Upper lobe of left lung (tissue), 6 donors: ENCODE measurements around the gene VKORC1. TPM values are rescaled to one million over a fixed set of nuclear protein-coding genes. Genes with fewer than 3 reads are reported as not detected.
A peak's percentile ranks its signal among the peaks of the same experiment; 100 is the strongest.

Source experiments
- ATAC-seq, 2 donors: fragments of 200-7000 bp; cut with Tn5 transposase; one replicate each; pipeline ENCODE4 v1.9.1; 2022; ENCODE audit warnings: mild to moderate bottlenecking in 2 of 2, moderate library complexity in 2 of 2; ENCODE audit not compliant: low FRiP score in 2 of 2
- DNase-seq, 2 donors: peaks; one replicate each; pipeline ENCODE4 v3.0.0-alpha.2; 2019 to 2020
- H3K27ac ChIP-seq, 4 donors: fragments of 200-600 bp; sonication (generic); one replicate each; pipeline ENCODE4 v1.5.1; 2016 to 2019
- H3K27me3 ChIP-seq, 4 donors: fragments of 200-600 bp; sonication (generic); one replicate each; pipeline ENCODE4 v1.5.1; 2017 to 2019
- H3K36me3 ChIP-seq, 4 donors: fragments of 200-600 bp; sonication (generic); one replicate each; pipeline ENCODE4 v1.5.1; 2016 to 2019
- H3K4me1 ChIP-seq, 4 donors: fragments of 200-600 bp; sonication (generic); one replicate each; pipeline ENCODE4 v1.5.1; 2018 to 2019
- H3K4me3 ChIP-seq, 4 donors: fragments of 200-600 bp; sonication (generic); one replicate each; pipeline ENCODE4 v1.5.1; 2017 to 2019; ENCODE audit warnings: mild to moderate bottlenecking in 2 of 4, moderate library complexity in 1 of 4
- H3K9me3 ChIP-seq, 4 donors: fragments of 200-600 bp; sonication (generic); one replicate each; pipeline ENCODE4 v1.5.1; 2018 to 2019
- EP300 ChIP-seq, 4 donors: sonication (generic); formaldehyde crosslinking; IDR thresholded peaks; one replicate each; pipeline ENCODE4 v1.5.1; 2017; ENCODE audit warnings: antibody characterized with exemption in 4 of 4, control low read depth in 2 of 4
- POLR2A ChIP-seq, 4 donors: fragments of 450-650 bp; IDR thresholded peaks; one replicate each; pipeline ENCODE4 v1.5.1; 2016 to 2017; ENCODE audit warnings: antibody characterized with exemption in 4 of 4, mild to moderate bottlenecking in 2 of 4
- POLR2AphosphoS5 ChIP-seq, 2 donors: sonication (generic); formaldehyde crosslinking; IDR thresholded peaks; one replicate each; pipeline ENCODE4 v1.5.1; 2017; ENCODE audit warnings: antibody characterized with exemption in 2 of 2
- WGBS, 2 donors: methylation state at CpG; one replicate each; pipeline ENCODE4 v1.1.5; 2017 to 2018; 5-methylcytosine and 5-hydroxymethylcytosine counted together
- total RNA-seq, 6 donors: library from RNA; depleted of rRNA in 4 of 6; stranded (reverse); fragments of >200 nt in 4 of 6; gene quantifications; one replicate each; pipeline versions ENCODE4 v1.1.0 to v1.2.1, GENCODE V29; 2016 to 2021
- TF ChIP-seq, protein P1 (sequence below), 6 experiments: fragments of 450-650 bp in 4 of 6; fragments of 200-600 bp in 2 of 6; sonication (generic) in 2 of 6; IDR thresholded peaks; one replicate each; pipeline ENCODE4 v1.5.1; 2016 to 2019; ENCODE audit warnings: antibody characterized with exemption in 6 of 6
- donor health status: DM: no; HTN: no; CAD: no; lungs with moderate emphysema.
- donor health status: DM: no; HTN: yes; CAD: no; lungs with severe emphysema.

VKORC1 gene
- total RNA-seq, 6 donors from 2014 or later, result 37.7 to 105 (median 61.4) TPM

- TF ChIP-seq POLR2A (IDR thresholded peaks at IDR 0.05) (no peak), POLR2AphosphoS5 (IDR thresholded peaks at IDR 0.05) (no peak), EP300 (IDR thresholded peaks at IDR 0.05) (no peak)
- TF ChIP-seq, protein P1, sequence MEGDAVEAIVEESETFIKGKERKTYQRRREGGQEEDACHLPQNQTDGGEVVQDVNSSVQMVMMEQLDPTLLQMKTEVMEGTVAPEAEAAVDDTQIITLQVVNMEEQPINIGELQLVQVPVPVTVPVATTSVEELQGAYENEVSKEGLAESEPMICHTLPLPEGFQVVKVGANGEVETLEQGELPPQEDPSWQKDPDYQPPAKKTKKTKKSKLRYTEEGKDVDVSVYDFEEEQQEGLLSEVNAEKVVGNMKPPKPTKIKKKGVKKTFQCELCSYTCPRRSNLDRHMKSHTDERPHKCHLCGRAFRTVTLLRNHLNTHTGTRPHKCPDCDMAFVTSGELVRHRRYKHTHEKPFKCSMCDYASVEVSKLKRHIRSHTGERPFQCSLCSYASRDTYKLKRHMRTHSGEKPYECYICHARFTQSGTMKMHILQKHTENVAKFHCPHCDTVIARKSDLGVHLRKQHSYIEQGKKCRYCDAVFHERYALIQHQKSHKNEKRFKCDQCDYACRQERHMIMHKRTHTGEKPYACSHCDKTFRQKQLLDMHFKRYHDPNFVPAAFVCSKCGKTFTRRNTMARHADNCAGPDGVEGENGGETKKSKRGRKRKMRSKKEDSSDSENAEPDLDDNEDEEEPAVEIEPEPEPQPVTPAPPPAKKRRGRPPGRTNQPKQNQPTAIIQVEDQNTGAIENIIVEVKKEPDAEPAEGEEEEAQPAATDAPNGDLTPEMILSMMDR (IDR thresholded peaks at IDR 0.05), result no peak
- peak overlapping the region; percentile 60 to 84 (median 66) for H3K27ac ChIP-seq
- H3K9me3 ChIP-seq, result no peaks in the 10 kb centered on the region
- peaks cover 11 to 39% (median 30%) of the 10 kb centered on the region in 4 donors for H3K36me3 ChIP-seq
- ATAC-seq, result no peak
- 59 to 70% methylated on average over 5 of the region's 5 CpGs for WGBS, 2 donors
- no peak overlapping the region for H3K4me3 ChIP-seq
- H3K27me3 ChIP-seq, result no peaks in the 10 kb centered on the region
- H3K4me1 ChIP-seq, result peaks cover 21 to 53% (median 25%) of the 10 kb centered on the region in 4 donors
- peak in 1 of 2 donors; percentile 65 for DNase-seq
These were observed 18.8 kb upstream of the VKORC1 start for GRCh38 chr16:31113121-31114120.

GRCh38 chr16:31112711-31113110 lies 18.1 kb upstream of the VKORC1 start:
- WGBS, 2 donors, result 91 to 93% methylated on average over 2 of the region's 2 CpGs
- Histone ChIP-seq H3K4me3 (no peak overlapping the region), H3K36me3 (peaks cover 11 to 39% (median 30%) of the 10 kb centered on the region in 4 donors), H3K9me3 (no peaks in the 10 kb centered on the region), H3K27me3 (no peaks in the 10 kb centered on the region), H3K27ac (peak overlapping the region; percentile 60 to 84 (median 66)), H3K4me1 (peaks cover 16 to 54% (median 23%) of the 10 kb centered on the region in 4 donors)
- ATAC-seq (no peak), DNase-seq (no peak)
- TF ChIP-seq EP300 (IDR thresholded peaks at IDR 0.05), result no peak

DNA sequence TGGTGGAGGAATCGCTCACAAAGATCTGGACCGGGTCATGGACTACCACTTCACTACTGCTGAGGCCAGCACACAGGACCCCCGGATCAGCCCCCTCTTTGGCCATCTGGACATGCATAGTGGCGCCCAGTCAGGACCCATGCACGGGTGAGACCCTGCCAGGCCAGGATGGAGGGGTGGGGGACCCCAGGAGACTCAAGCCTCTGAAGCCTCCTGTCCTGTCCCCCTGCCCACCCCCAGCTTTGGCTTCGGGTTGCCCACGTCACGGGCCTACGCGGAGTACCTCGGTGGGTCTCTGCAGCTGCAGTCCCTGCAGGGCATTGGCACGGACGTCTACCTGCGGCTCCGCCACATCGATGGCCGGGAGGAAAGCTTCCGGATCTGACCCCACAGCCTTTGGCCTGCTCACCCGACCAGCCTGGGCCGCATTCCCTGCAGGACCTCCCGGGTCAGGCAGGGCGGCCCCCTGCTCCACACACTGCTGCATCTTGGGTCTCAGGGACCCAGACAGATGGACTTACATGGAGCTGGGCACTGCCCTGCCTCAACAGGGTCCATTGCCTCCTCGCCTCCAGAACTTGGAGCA lies 17.4 kb upstream of the VKORC1 start:
- Histone ChIP-seq H3K4me1 (peaks cover 16 to 54% (median 23%) of the 10 kb centered on the region in 4 donors), H3K27me3 (no peaks in the 10 kb centered on the region), H3K4me3 (no peak overlapping the region), H3K27ac (peak overlapping the region in 1 of 4 donors; percentile 64), H3K36me3 (peaks cover 11 to 39% (median 30%) of the 10 kb centered on the region in 4 donors), H3K9me3 (no peaks in the 10 kb centered on the region)
- TF ChIP-seq EP300 (IDR thresholded peaks at IDR 0.05), result no peak
- TF ChIP-seq POLR2AphosphoS5 (IDR thresholded peaks at IDR 0.05), result no peak
- TF ChIP-seq, protein P1 (IDR thresholded peaks at IDR 0.05), result no peak
- no peak for TF ChIP-seq POLR2A (IDR thresholded peaks at IDR 0.05)
- 83 to 96% methylated on average over 12 to 15 of the region's 23 CpGs for WGBS, 2 donors
- ATAC-seq, result no peak
- peak in 1 of 2 donors; percentile 79 for DNase-seq

- Histone ChIP-seq H3K4me1 (peaks cover 15 to 53% (median 28%) of the 10 kb centered on the region in 4 donors), H3K9me3 (no peaks in the 10 kb centered on the region), H3K27me3 (no peaks in the 10 kb centered on the region), H3K27ac (no peak overlapping the region), H3K36me3 (peaks cover 11 to 39% (median 30%) of the 10 kb centered on the region in 4 donors), H3K4me3 (no peak overlapping the region)
- ATAC-seq (no peak), DNase-seq (no peak)
- TF ChIP-seq, protein P1 (IDR thresholded peaks at IDR 0.05), result no peak
- TF ChIP-seq POLR2AphosphoS5 (IDR thresholded peaks at IDR 0.05) (no peak), EP300 (IDR thresholded peaks at IDR 0.05) (no peak), POLR2A (IDR thresholded peaks at IDR 0.05) (no peak)
- whole genome bisulfite sequencing, 2 donors, result 87 to 89% methylated on average over 25 to 26 of the region's 26 CpGs
These were observed 15.8 kb upstream of the VKORC1 start for GRCh38 chr16:31110106-31111034.
